Hepatocyte (in vitro differentiated cells): ENCODE results near the gene CD34.

Experiments
- EZH2phosphoT487 ChIP-seq: fragments of 200-600 bp; sonication (generic); IDR thresholded peaks from one replicate; pipeline ENCODE4 v1.6.1; 2018; ENCODE audit warnings: antibody characterized with exemption, mild to moderate bottlenecking, low read depth, moderate library complexity; ENCODE audit not compliant: unreplicated experiment, severe bottlenecking
- TF ChIP-seq, protein P1 (sequence below): fragments of 200-600 bp; sonication (generic); IDR thresholded peaks from 2 replicates; pipeline ENCODE4 v1.5.1; 2016; ENCODE audit warnings: antibody characterized with exemption, mild to moderate bottlenecking; ENCODE audit not compliant: poor library complexity

DNA sequence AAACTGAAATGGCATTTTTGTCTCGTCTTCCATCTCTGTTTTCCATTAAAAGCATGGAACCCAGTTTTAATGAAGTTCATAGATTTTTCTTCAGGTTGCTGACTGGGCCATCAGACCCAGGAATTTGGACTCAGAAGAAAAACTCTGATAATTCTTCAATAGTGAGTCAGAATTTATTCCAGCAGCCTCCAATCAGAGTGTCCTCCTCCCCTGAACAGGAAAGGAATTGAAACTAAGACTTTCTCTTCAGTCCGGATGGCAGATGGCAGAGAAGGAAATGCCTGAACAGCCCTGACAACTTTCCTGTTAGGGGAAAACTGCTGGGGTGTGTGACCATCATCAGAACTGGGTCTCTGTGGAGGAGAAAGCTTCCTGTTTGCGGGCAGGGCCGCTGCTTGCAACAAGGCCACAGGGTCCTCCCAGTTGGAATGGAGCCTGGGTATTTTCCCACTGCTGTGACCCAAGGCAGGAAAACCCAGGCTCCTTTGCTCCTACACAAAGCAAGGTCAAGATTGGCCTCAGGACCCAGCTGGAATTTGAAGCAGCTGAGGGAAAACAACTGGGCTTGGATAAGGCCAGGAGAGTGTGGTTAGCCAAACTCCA lies 20.7 kb downstream of the CD34 start:
- TF ChIP-seq, protein P1, sequence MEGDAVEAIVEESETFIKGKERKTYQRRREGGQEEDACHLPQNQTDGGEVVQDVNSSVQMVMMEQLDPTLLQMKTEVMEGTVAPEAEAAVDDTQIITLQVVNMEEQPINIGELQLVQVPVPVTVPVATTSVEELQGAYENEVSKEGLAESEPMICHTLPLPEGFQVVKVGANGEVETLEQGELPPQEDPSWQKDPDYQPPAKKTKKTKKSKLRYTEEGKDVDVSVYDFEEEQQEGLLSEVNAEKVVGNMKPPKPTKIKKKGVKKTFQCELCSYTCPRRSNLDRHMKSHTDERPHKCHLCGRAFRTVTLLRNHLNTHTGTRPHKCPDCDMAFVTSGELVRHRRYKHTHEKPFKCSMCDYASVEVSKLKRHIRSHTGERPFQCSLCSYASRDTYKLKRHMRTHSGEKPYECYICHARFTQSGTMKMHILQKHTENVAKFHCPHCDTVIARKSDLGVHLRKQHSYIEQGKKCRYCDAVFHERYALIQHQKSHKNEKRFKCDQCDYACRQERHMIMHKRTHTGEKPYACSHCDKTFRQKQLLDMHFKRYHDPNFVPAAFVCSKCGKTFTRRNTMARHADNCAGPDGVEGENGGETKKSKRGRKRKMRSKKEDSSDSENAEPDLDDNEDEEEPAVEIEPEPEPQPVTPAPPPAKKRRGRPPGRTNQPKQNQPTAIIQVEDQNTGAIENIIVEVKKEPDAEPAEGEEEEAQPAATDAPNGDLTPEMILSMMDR = no peak
- TF ChIP-seq EZH2phosphoT487 = no peak
